ENCODE data around the gene C1orf122. TPM values are rescaled to one million over a fixed set of nuclear protein-coding genes. Genes with fewer than 3 reads are reported as not detected.

Gene C1orf122
- total RNA-seq, 2 experiments from 2014 or later: 33.4 to 33.7 TPM

- CTCF ChIA-PET: no interaction called here
- POLR2A ChIA-PET: interaction anchor here (0.6 kb wide), 1 partner anchor 197 kb away, joined by 4 read pairs; no protein-coding TSS in a partner anchor
These were observed 12.1 kb upstream of the C1orf122 start for GRCh38 chr1:37795340-37796125.

GRCh38 chr1:37797750-37798345 lies 9.7 kb upstream of the C1orf122 start:
- ChIA-PET POLR2A (no interaction called here), CTCF (interaction anchor here (0.7 to 1.2 kb wide), 2 partner anchors 62 to 230 kb away, joined by 3 read pairs; partner anchors contain the start of gene MTF1)

DNA sequence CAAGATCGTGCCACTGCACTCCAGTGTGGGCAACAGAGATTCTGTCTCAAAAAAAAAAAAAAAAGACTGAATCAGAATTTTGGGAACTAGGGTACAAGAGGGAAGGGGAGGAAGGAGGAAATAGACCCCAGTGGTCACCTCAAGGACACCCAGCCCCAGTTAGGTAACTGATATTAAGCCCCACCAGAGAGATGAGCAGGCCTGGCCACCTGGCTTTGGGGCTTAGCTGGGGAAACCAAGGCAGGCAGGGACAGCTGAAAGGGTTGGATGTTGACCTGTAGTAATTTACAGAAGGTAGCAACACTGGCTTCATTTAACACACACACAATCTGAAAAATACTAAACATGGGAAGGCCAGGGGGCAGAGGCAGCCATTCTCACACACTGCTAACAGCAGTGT lies 5.2 kb upstream of the C1orf122 start:
- ChIA-PET CTCF (interaction anchor here (0.7 kb wide), 1 partner anchor 29 kb away, joined by 3 read pairs; no protein-coding TSS in a partner anchor), POLR2A (no interaction called here)

DNA sequence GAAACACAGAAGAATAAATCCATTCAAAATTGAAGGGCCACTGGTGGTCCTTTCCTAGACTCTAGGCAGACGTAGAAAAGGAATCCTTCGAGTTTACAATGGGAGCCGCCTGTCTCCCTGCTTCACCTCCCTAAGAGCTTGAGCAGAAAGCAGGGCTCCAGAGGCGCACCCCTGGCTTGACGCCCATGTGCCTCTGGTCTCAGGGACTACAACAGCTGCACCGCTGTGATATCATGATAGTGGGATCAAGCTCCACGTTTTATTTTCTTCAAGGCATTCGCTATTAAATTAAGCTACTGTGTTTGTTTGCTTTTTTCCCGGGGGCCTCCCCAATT lies 403 bp upstream of the C1orf122 start:
- POLR2A ChIA-PET: interaction anchor here (3.2 kb wide), 1 partner anchor 117 kb away, joined by 13 read pairs; a partner anchor contains a TSS
- CTCF ChIA-PET: interaction anchor here (1.1 to 3.1 kb wide), 3 partner anchors 21 to 116 kb away, joined by 3 to 16 read pairs (median 6); partner anchors contain the start of gene MTF1

- ChIA-PET CTCF (interaction anchor here (0.9 to 3.1 kb wide), 4 partner anchors 13 to 118 kb away, joined by 3 to 16 read pairs (median 6); partner anchors contain the start of gene MTF1), POLR2A (interaction anchor here (0.6 to 3.2 kb wide), 6 partner anchors 14 to 245 kb away, joined by 3 to 13 read pairs (median 6); partner anchors contain the start of genes CDCA8 and MTF1)
These were observed 1.1 kb downstream of the C1orf122 start for GRCh38 chr1:37808369-37809319.

GRCh38 chr1:37809942-37810341 lies 2.4 kb downstream of the C1orf122 start:
- ChIA-PET CTCF (no interaction called here), POLR2A (no interaction called here)

- ChIA-PET POLR2A (no interaction called here), CTCF (no interaction called here)
These were observed 3.6 kb downstream of the C1orf122 start for GRCh38 chr1:37811027-37811655.

GRCh38 chr1:37813529-37814145 lies 6.0 kb downstream of the C1orf122 start:
- ChIA-PET CTCF (no interaction called here), POLR2A (no interaction called here)

GRCh38 chr1:37814252-37814651 lies 6.7 kb downstream of the C1orf122 start:
- ChIA-PET CTCF (no interaction called here), POLR2A (no interaction called here)

DNA sequence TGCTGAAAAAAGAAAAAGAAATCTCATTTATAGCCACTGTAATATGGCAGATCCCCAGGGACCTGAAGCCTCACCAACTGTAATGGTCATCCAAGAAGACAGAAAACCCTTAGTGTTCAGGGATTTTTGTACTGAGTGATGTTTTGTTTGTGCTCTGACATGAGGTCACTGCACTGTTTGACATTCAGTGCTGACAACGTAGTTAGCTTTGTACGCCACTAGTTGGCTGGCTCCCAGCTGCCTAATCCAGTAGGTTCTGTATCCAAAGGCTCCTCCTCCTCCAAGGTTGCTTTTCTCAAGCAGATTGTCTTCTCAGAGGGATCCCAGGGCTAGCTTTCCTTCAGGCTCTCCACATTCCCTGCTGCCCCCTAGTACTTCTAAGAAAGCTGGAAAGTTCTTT lies 9.9 kb downstream of the C1orf122 start:
- CTCF ChIA-PET: interaction anchor here (1.3 kb wide), 1 partner anchor 8 kb away, joined by 3 read pairs; no protein-coding TSS in a partner anchor
- POLR2A ChIA-PET: interaction anchor here (0.6 kb wide), 1 partner anchor 78 kb away, joined by 3 read pairs; no protein-coding TSS in a partner anchor

GRCh38 chr1:37821481-37821880 lies 13.9 kb downstream of the C1orf122 start:
- POLR2A ChIA-PET: interaction anchor here (0.5 kb wide), 1 partner anchor 130 kb away, joined by 5 read pairs; no protein-coding TSS in a partner anchor
- CTCF ChIA-PET: interaction anchor here (0.8 kb wide), 1 partner anchor 13 kb away, joined by 3 read pairs; the partner anchor contains the start of genes C1orf122 and YRDC

DNA sequence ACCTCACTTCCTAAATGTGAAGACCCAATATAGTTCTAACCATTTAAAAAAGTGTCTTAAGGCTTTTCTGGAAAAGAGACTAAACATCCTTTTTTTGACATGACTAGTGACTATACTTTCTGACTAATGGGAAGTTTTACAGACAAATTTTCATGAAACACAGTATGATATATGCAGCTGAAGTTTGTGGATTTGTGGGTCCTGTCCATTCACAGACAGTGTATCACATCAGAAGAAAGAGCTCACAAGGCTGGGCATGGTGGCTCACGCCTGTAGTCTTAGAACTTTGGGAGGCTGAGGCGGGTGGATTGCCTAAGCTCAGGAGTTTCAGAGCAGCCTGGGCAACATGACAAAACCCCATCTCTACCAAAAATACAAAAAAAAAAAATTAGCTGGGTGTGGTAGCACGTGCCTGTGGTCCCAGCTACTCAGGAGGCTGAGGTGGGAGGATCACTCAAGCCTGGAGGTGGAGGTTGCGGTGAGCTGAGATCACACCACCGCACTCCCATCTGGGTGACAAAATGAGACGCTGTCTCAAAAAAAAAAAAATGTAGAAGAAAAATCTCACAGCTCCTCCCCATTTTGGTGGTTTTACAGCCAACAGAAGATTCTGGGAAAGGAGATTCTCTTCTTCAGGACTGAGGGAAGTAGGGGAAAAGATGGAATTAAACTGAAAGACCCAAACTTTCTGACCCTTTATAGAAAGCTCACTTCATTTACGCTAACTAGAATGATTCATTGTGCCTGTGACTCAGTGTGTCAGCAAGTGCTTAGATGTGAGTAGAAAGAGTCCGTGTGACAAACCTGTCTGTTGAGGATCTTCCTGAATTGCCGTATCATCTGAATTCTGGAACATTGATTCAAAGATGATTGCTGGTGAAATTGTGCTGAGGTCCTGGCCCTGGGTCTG lies 15.6 kb downstream of the C1orf122 start:
- ChIA-PET POLR2A (interaction anchor here (1.1 to 1.2 kb wide), 2 partner anchors 15 to 108 kb away, joined by 4 read pairs; partner anchors contain the start of genes C1orf122 and YRDC), CTCF (interaction anchor here (1.0 to 1.8 kb wide), 3 partner anchors 15 to 131 kb away, joined by 3 to 8 read pairs (median 6); partner anchors contain the start of genes C1orf122, CDCA8 and YRDC)

DNA sequence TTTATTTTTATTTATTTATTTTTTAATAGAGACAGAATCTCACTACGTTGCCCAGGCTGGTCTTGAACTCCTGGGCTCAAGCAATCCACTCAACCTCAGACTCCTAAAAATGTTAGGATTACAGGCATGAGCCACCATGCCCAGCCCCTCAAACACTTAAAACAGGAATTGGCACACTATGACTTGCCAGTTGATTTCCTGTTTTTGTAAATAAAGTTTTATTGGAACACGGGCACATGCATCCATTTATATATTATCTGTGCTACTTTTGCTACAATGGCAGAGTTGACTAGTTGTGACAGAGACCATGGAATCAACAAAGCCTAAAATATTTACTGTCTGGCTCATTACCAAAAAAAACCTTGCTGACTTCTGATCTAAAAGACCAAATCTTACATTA lies 16.4 kb downstream of the C1orf122 start:
- POLR2A ChIA-PET: interaction anchor here (1.2 kb wide), 1 partner anchor 108 kb away, joined by 4 read pairs; no protein-coding TSS in a partner anchor
- CTCF ChIA-PET: interaction anchor here (1.8 kb wide), 1 partner anchor 36 kb away, joined by 8 read pairs; no protein-coding TSS in a partner anchor

GRCh38 chr1:37825506-37825905 lies 17.9 kb downstream of the C1orf122 start:
- CTCF ChIA-PET: interaction anchor here (1.2 kb wide), 1 partner anchor 8 kb away, joined by 3 read pairs; no protein-coding TSS in a partner anchor
- POLR2A ChIA-PET: no interaction called here

DNA sequence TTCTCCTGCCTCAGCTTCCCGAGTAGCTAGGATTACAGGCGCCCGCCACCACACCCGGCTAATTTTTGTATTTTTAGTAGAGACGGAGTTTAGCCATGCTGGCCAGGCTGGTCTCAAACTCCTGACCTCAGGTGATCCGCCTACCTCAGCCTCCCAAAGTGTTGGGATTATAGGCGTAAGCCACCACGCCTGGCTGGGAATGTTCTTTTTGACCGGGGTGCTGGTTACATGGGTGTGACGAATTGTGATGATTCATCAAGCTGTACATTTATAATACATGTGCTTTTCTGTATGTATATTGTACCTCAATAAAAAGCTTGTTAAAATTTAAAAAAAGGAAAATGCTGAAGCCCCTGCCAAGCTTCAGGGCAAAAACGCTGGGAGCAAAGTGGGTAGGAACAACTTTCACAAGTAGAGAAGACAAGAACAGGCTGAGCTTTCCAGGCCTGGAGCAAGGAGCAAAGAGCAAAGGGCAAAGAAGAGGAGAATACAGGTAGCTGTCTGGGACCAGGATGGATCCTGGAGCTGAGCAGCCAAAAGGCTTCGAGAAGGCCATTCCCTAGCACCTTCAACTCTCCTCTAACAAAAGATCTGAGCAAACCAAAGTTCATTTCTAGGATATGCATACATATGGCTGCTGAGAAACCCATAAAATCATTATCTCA lies 21.0 kb downstream of the C1orf122 start:
- POLR2A ChIA-PET: no interaction called here
- CTCF ChIA-PET: interaction anchor here (0.6 to 1.8 kb wide), 2 partner anchors 22 to 127 kb away, joined by 3 to 4 read pairs; no protein-coding TSS in a partner anchor

GRCh38 chr1:37831109-37831508 lies 23.5 kb downstream of the C1orf122 start:
- CTCF ChIA-PET: interaction anchor here (1.1 kb wide), 1 partner anchor 28 kb away, joined by 3 read pairs; the partner anchor contains the start of gene MTF1
- POLR2A ChIA-PET: no interaction called here
